HUDEP-2 (cell line): ENCODE data around the gene RASL10B.

ENCODE experiments used
- DNase-seq, 76 experiments: peaks; one replicate each; lab custom pipeline; 2025; ENCODE audit not compliant: unreplicated experiment in 76 of 76; lab: John Stamatoyannopoulos, UW

RASL10B gene

GRCh38 chr17:35763767-35764122 lies 32.3 kb downstream of the RASL10B start:
- DNase-seq, result no peak

- DNase-seq, result peak in 75 of 76 experiments; percentile 25 to 92 (median 80)
Measured at GRCh38 chr17:35764123-35764991, 32.9 kb downstream of the RASL10B start.

- DNase-seq, result no peak
Measured at GRCh38 chr17:35765086-35765710, 33.8 kb downstream of the RASL10B start.

- DNase-seq, result no peak
Measured at GRCh38 chr17:35765756-35766488, 34.5 kb downstream of the RASL10B start.

- no peak for DNase-seq
Measured at GRCh38 chr17:35766489-35766877, 35.0 kb downstream of the RASL10B start.

- peak in 28 of 76 experiments; percentile 3 to 60 (median 26) for DNase-seq
Measured at GRCh38 chr17:35766903-35767510, 35.6 kb downstream of the RASL10B start.

- DNase-seq, result no peak
Measured at GRCh38 chr17:35768797-35769196, 37.4 kb downstream of the RASL10B start.

- no peak for DNase-seq
Measured at GRCh38 chr17:35769895-35770486, 38.6 kb downstream of the RASL10B start.

GRCh38 chr17:35773129-35773528 lies 41.7 kb downstream of the RASL10B start:
- no peak for DNase-seq

GRCh38 chr17:35773679-35774425 lies 42.4 kb downstream of the RASL10B start:
- DNase-seq, result no peak

- DNase-seq, result no peak
Measured at GRCh38 chr17:35774499-35774898, 43.1 kb downstream of the RASL10B start.

GRCh38 chr17:35775039-35775438 lies 43.6 kb downstream of the RASL10B start:
- no peak for DNase-seq

- DNase-seq, result no peak
Measured at GRCh38 chr17:35775583-35775982, 44.1 kb downstream of the RASL10B start.

GRCh38 chr17:35778641-35779196 lies 47.3 kb downstream of the RASL10B start:
- DNase-seq, result no peak

- DNase-seq, result no peak
Measured at GRCh38 chr17:35780950-35781349, 49.5 kb downstream of the RASL10B start.

- no peak for DNase-seq
Measured at GRCh38 chr17:35784895-35785294, 53.5 kb downstream of the RASL10B start.

- DNase-seq, result no peak
Measured at GRCh38 chr17:35786941-35787432, 55.5 kb downstream of the RASL10B start.

- DNase-seq, result no peak
Measured at GRCh38 chr17:35788477-35789368, 57.3 kb downstream of the RASL10B start.
